Endothelial cell of umbilical vein (primary cell): Measurements from ENCODE around the gene SMIM36. TPM values are rescaled to one million over a fixed set of nuclear protein-coding genes. Genes with fewer than 3 reads are reported as not detected.
"Not testable (repeated sequence)": the region's sequence is repeated elsewhere in the genome, so short reads cannot be mapped to it uniquely, and the experiment has no call there.

Experiments
- BruUV-seq: library from RNA; stranded (reverse); fragments of 400-500 nt; replicated peaks from 2 replicates; lab custom pipeline; 2021; lab: Mats Ljungman, UMichigan
- CTCF ChIA-PET: fragments of 300-600, 350-600 bp; sonication (Branson Sonifier 250); formaldehyde crosslinking; loops from one replicate; lab custom pipeline; 2021; ENCODE audit warnings: antibody characterized with exemption, inconsistent platforms; lab: Charles Lee
- POLR2A ChIA-PET: fragments of 300-600, 350-600 bp; sonication (Branson Sonifier 250); formaldehyde crosslinking; loops from one replicate; lab custom pipeline; 2021; ENCODE audit warnings: antibody characterized with exemption, inconsistent platforms; lab: Charles Lee
- DNase-seq: peaks from one replicate; pipeline ENCODE4 v3.0.0-alpha.2; 2011; ENCODE audit warnings: low read depth, low spot score
- FAIRE-seq: peaks from 2 replicates; lab custom pipeline; 2011; peaks lifted over from hg19 to GRCh38; lab: Jason Lieb, UNC
- H2AFZ ChIP-seq: 2 replicates; pipeline ENCODE4 v1.6.0; 2012; ENCODE audit warnings: low read depth, low read length, control low read depth, inconsistent platforms
- H3K27ac ChIP-seq: 2 replicates; pipeline ENCODE4 v1.5.1; 2011; ENCODE audit warnings: low read depth, mild to moderate bottlenecking, control low read depth, low read length, moderate library complexity; ENCODE audit not compliant: insufficient read depth
- H3K27me3 ChIP-seq, 2 experiments: 2 replicates each; pipeline versions ENCODE4 v1.6.0 to v1.6.1; 2011; ENCODE audit warnings: low read length in 2 of 2, mixed read lengths in 1 of 2; ENCODE audit not compliant: control insufficient read depth in 2 of 2, insufficient read depth in 2 of 2
- H3K36me3 ChIP-seq, 2 experiments: 2 replicates in 1 of 2; 3 replicates in 1 of 2; pipeline ENCODE4 v1.5.1; 2011; ENCODE audit warnings: low read length in 2 of 2, mild to moderate bottlenecking in 1 of 2, moderate library complexity in 1 of 2; ENCODE audit not compliant: control insufficient read depth in 2 of 2, insufficient read depth in 2 of 2; ENCODE audit errors: extremely low read depth in 1 of 2
- H3K4me1 ChIP-seq: 3 replicates; pipeline ENCODE4 v1.5.1; 2011; ENCODE audit warnings: mild to moderate bottlenecking, low read length; ENCODE audit not compliant: control insufficient read depth, insufficient read depth; ENCODE audit errors: extremely low read depth
- H3K4me2 ChIP-seq: 2 replicates; pipeline ENCODE4 v1.6.1; 2011; ENCODE audit warnings: low read length, control low read depth, mixed read lengths; ENCODE audit not compliant: insufficient read depth
- H3K4me3 ChIP-seq, 3 experiments: fragments of 200-600 bp in 1 of 3; sonication (generic), shearing (Covaris generic) in 1 of 3; replicated peaks in 1 of 3; 2 replicates each; pipeline ENCODE4 v1.5.1; 2011 to 2016; ENCODE audit warnings: control low read depth in 3 of 3, low read length in 3 of 3, mild to moderate bottlenecking in 2 of 3, inconsistent platforms in 1 of 3, low read depth in 1 of 3, moderate library complexity in 1 of 3; ENCODE audit not compliant: insufficient read depth in 1 of 3
- H3K79me2 ChIP-seq: 2 replicates; pipeline ENCODE4 v1.6.0; 2012; ENCODE audit warnings: low read length, inconsistent platforms; ENCODE audit not compliant: control insufficient read depth, insufficient read depth
- H3K9ac ChIP-seq: replicated peaks from 2 replicates; pipeline ENCODE3; 2011; ENCODE audit warnings: low read length, control low read depth; ENCODE audit not compliant: insufficient read depth; ENCODE audit errors: extremely low read depth
- H3K9me1 ChIP-seq: replicated peaks from 3 replicates; pipeline ENCODE4 v1.6.0; 2011; ENCODE audit warnings: mild to moderate bottlenecking, low read length; ENCODE audit not compliant: control insufficient read depth, insufficient read depth; ENCODE audit errors: extremely low read depth
- H3K9me3 ChIP-seq: replicated peaks from 2 replicates; pipeline ENCODE4 v1.5.1; 2012; ENCODE audit warnings: low read length, inconsistent platforms; ENCODE audit not compliant: control insufficient read depth, insufficient read depth
- H4K20me1 ChIP-seq: replicated peaks from 2 replicates; pipeline ENCODE3; 2011; ENCODE audit warnings: mild to moderate bottlenecking, low read length; ENCODE audit not compliant: control insufficient read depth, insufficient read depth; ENCODE audit errors: extremely low read depth
- CTCF ChIP-seq, 2 donors: IDR thresholded peaks; 1 replicate in 1 of 2; 2 replicates in 1 of 2; pipeline ENCODE4 v1.5.1; 2011; ENCODE audit warnings: low read length in 2 of 2, mild to moderate bottlenecking in 2 of 2, moderate library complexity in 2 of 2, control low read depth in 1 of 2, inconsistent platforms in 1 of 2, low read depth in 1 of 2; ENCODE audit not compliant: insufficient read depth in 1 of 2; ENCODE audit errors: extremely low read depth in 1 of 2
- EZH2 ChIP-seq: IDR thresholded peaks from 2 replicates; pipeline ENCODE4 v1.6.1; 2012; ENCODE audit warnings: borderline replicate concordance, low read depth, mild to moderate bottlenecking, moderate library complexity, low read length, inconsistent platforms; ENCODE audit not compliant: severe bottlenecking
- FOS ChIP-seq: IDR thresholded peaks from 2 replicates; pipeline ENCODE4 v1.6.1; 2011; ENCODE audit warnings: mild to moderate bottlenecking, low read length, moderate library complexity, borderline replicate concordance; ENCODE audit not compliant: insufficient read depth
- GATA2 ChIP-seq: IDR thresholded peaks from 2 replicates; pipeline ENCODE4 v1.7.0; 2011; ENCODE audit warnings: low read depth, mild to moderate bottlenecking, moderate library complexity, mixed read lengths, low read length; ENCODE audit not compliant: insufficient read length, insufficient read depth
- JUN ChIP-seq: IDR thresholded peaks from 2 replicates; pipeline ENCODE4 v1.6.1; 2011; ENCODE audit warnings: borderline replicate concordance, low read depth; ENCODE audit not compliant: insufficient read length, insufficient read depth
- MAX ChIP-seq: IDR thresholded peaks from 2 replicates; pipeline ENCODE4 v1.6.1; 2011; ENCODE audit not compliant: insufficient read depth, insufficient read length
- MYC ChIP-seq: IDR thresholded peaks from one replicate; pipeline ENCODE4 v1.6.1; 2011; ENCODE audit warnings: mild to moderate bottlenecking, low read depth, low read length
- POLR2A ChIP-seq: IDR thresholded peaks from 2 replicates; pipeline ENCODE4 v1.6.1; 2012; ENCODE audit warnings: low read depth, mild to moderate bottlenecking, control low read depth, low read length
- POLR2AphosphoS5 ChIP-seq: IDR thresholded peaks from 2 replicates; pipeline ENCODE4 v1.6.1; 2012; ENCODE audit warnings: low read depth, mild to moderate bottlenecking, control low read depth, low read length, moderate library complexity; ENCODE audit not compliant: insufficient read depth
- dilution Hi-C: fragments of 300-500 bp; cut with MboI; formaldehyde crosslinking; loops from one replicate; pipeline ENCODE4 v1.15.0; 2019; ENCODE audit warnings: low sequenced_read_pairs; ENCODE audit not compliant: extremely low pct_ligation_motif_present
- intact Hi-C: fragments of 100-400 bp; cut with micrococcal nuclease; formaldehyde crosslinking; loops from one replicate; pipeline ENCODE4 v1.10.0; 2022
- polyA plus RNA-seq, 4 experiments: library from polyadenylated mRNA; depleted of rRNA in 3 of 4; stranded (reverse) in 3 of 4; unstranded in 1 of 4; fragments of >200 nt; gene quantifications; 2 replicates each; pipeline versions ENCODE4 v1.2.1 to v1.2.3, GENCODE V29; 2011 to 2012; ENCODE audit warnings: missing spikeins in 1 of 4
- total RNA-seq: library from RNA; stranded (reverse); gene quantifications from 2 replicates; pipeline ENCODE4 v1.2.3, GENCODE V29; 2021

Gene SMIM36
- total and polyA plus RNA-seq, 2 donors (not counting 3 experiments of a cell fraction or from before 2014, with no cell fraction given) = not detected

- DNase-seq = no peak
- Histone ChIP-seq H3K4me1 (peaks cover 13% of the 10 kb centered on the region), H4K20me1 (no peaks in the 10 kb centered on the region), H3K27ac (no peak overlapping the region), H3K79me2 (no peaks in the 10 kb centered on the region), H2AFZ (no peak overlapping the region), H3K9me3 (no peaks in the 10 kb centered on the region), H3K27me3 (peaks cover 8 to 28% of the 10 kb centered on the region in 2 experiments), H3K9me1 (no peaks in the 10 kb centered on the region), H3K36me3 (no peaks in the 10 kb centered on the region), H3K4me3 (no peak overlapping the region), H3K9ac (no peak overlapping the region), H3K4me2 (no peak overlapping the region)
- CTCF ChIA-PET = no interaction called here
- dilution Hi-C loops = no loop called here
- BruUV-seq = no TSS peak
- no peak for FAIRE-seq
- intact Hi-C loops = loop anchor here (5.0 to 10.0 kb wide), 3 partner anchors 91 to 329 kb away; partner anchors contain the start of genes PCTP and SMIM36
- TF ChIP-seq POLR2A (no peak), MYC (no peak), POLR2AphosphoS5 (no peak), CTCF (IDR thresholded peaks at IDR 0.05; ENCODE audit: extremely low read depth in 1 of 2, insufficient read depth in 1 of 2, low read depth in 1 of 2, low read length in 2 of 2) (no peak), EZH2 (no peak), JUN (no peak), GATA2 (no peak), MAX (no peak), FOS (no peak)
- POLR2A ChIA-PET = no interaction called here
Observed at GRCh38 chr17:55423535-55423934, 87.7 kb downstream of the SMIM36 start.

DNA sequence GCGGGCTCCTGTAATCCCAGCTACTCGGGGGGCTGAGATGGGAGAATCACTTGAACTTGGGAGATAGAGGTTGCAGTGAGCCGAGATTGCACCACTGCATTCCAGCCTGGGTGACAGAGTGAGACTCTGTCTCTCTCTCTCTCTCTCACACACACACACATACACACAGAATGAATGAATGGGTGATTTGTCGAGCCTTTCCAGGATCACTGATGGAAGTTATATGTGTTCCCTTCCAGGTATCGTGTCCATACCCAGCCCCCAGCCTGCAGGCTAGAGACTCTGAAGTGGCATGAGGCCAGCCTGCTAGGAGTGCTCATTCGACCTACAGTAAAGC, 88.5 kb downstream of the SMIM36 start:
- H3K36me3 ChIP-seq, H3K79me2 ChIP-seq, H3K4me3 ChIP-seq, H3K4me2 ChIP-seq, dilution Hi-C loops, BruUV-seq, H4K20me1 ChIP-seq, H3K27ac ChIP-seq, H3K9me1 ChIP-seq, DNase-seq, H2AFZ ChIP-seq, H3K9me3 ChIP-seq, POLR2A ChIA-PET, FAIRE-seq, H3K9ac ChIP-seq: not testable (repeated sequence)
- CTCF ChIA-PET = interaction anchor here (1.2 kb wide), 1 partner anchor 12 kb away, joined by 3 read pairs; no protein-coding TSS in a partner anchor
- intact Hi-C loops = loop anchor here (5.0 to 10.0 kb wide), 3 partner anchors 92 to 330 kb away; partner anchors contain the start of genes PCTP and SMIM36
- peaks cover 8 to 28% of the 10 kb centered on the region in 2 experiments for H3K27me3 ChIP-seq
- peaks cover 13% of the 10 kb centered on the region for H3K4me1 ChIP-seq
